GM19239 (cell line): ENCODE data around the gene ARMC9.

Source experiments
- DNase-seq: peaks from one replicate; pipeline ENCODE4 v3.0.0; 2011; ENCODE audit warnings: low spot score; ENCODE audit not compliant: insufficient read length
- FAIRE-seq: peaks from 2 replicates; lab custom pipeline; 2011; peaks lifted over from hg19 to GRCh38; lab: Jason Lieb, UNC

ARMC9 gene

DNA sequence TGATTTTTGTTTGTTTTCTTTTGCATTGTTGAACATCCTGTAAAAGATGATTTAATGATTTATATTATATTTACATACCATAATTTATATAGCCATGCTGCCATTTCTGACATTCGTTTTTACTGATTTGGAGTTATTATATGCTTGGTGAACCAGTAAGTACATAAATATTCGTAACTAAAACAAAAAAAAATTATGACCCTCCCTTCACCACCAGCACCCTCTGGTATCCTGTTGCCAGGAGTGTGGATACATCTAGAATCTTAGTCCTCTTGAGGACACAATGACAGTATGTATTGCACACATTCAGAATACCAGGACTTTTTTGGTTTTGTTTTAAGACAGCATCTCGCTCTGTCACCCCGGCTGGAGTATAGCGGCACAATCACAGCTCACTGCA is 153.2 kb downstream of the ARMC9 start:
- no peak for FAIRE-seq
- DNase-seq, result no peak

DNA sequence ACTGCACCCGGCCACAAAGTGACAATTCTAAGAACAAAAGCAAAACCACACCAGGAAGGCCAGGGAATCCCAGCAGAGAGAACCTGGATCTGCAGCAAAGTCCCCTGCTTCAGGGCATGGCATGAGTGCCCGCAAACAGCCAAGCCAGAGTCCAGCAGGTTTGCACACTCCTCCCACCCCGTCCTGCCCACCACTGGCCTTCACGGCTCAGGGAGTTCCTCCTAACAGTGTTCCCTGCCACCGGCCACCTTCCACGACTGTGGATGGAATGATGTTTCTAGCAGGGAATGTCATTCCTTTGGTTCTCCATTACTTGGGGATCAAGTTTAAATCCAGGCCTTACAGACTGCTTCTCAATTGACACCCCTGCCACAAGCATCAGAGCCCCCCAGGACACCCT is 155.0 kb downstream of the ARMC9 start:
- DNase-seq (no peak), FAIRE-seq (no peak)

- FAIRE-seq (no peak), DNase-seq (no peak)
Measured at GRCh38 chr2:231355508-231356465, 157.4 kb downstream of the ARMC9 start.

- FAIRE-seq (no peak), DNase-seq (no peak)
Measured at GRCh38 chr2:231356466-231356844, 158.0 kb downstream of the ARMC9 start.

DNA sequence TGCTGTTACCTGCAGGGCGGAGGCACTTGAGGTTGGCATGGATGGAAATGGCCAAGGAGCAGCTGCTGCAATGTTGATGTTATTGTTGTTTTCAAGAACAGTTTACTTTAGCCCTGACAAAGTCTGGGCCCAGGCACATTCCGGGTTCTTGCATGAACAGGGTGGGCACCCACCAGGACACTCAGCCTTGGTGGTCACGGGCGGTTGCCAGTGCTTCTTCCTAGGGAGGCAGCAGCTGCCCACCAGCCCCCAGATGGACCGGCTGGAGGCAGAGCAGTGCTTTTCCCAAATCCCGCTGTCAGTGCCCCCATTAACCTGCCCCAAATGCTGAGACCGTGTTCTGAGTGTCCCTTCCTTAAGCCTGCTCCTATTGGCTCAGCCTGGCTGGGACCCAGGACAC is 158.6 kb downstream of the ARMC9 start:
- DNase-seq (no peak), FAIRE-seq (no peak)

DNA sequence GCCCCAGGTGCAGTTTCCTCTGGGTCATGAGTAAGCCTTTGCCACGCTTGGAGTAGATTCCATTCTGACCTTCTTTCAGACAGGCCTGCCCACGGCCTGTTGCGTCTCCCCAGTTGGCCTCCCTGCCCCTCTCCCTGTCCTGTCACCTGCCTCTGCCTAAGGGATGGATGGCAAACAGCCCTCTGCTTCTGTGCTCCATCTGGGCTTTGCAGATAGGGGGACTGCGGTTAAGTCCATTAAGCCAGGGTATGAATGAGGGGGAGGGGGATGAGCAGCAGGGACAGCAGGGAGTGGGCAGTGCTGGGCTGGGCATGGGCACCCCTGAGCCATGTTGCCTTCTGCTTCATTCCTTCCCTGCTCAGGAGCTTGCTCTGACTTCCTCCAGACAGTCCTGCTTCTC is 159.5 kb downstream of the ARMC9 start:
- no peak for FAIRE-seq
- no peak for DNase-seq

DNA sequence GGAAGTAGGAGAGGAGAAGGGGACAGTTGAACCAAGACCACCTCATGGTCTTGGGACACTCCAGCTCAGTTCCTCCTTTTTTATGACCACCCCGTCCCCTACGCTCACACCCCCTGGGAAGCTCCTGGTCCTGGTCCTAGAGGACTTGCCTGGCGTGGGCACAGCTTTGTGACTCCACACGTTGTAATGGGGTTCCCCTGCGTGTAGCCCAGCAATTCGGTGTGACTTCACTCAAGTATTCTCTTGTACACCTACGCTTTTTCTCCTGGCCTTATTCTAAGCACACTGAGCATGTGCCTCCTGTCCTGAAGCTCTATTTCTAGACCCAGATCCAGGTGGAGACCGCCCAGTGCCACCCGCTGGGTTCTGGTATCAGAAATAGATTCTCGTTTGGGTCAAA is 161.0 kb downstream of the ARMC9 start:
- no peak for DNase-seq
- no peak for FAIRE-seq

GRCh38 chr2:231359948-231360347 is 161.5 kb downstream of the ARMC9 start:
- DNase-seq (no peak), FAIRE-seq (no peak)

- DNase-seq, result no peak
- FAIRE-seq, result no peak
Measured at GRCh38 chr2:231360401-231360800, 162.0 kb downstream of the ARMC9 start.

GRCh38 chr2:231360881-231361371 is 162.5 kb downstream of the ARMC9 start:
- FAIRE-seq (no peak), DNase-seq (no peak)

DNA sequence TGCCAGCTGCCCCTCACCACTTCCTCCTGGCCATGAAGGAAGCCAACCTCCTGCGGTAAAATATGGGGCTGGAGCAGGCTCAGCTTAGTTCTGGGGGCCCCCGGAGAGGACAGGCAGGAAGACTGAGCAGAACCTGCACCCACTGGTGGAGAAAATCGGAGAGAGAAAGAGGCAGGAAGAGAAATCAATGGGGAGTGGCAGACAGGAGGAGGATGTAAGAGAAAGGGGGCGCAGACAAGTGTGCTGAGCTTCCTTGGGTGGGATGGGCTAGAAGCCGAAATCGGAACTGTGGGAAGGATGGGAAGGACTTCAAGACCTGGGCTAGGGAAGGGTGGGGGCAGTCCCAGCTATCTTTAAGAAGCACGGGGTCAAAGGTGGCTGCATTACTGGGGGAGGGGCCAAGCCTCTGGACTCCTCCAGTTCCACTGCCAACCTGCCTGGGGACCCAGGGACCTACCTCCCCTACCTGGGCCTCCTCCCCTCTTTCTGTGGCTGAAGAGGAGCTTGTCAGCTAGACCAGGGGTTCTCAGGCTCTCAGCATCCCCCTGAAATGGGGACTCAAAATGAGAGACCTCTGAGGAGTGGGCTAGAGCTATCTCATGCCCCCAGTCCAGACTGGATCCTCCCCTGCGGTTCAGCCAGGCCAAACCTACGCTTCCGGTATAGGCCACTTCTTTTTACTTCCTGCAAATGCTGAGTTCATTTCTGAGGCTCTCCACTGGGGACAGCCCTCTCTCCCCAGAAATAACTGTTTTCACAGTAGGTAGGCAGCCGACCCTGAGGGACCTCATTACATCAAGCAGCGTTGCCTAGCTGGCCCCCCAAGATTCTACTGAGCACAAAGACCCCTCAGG is 163.5 kb downstream of the ARMC9 start:
- FAIRE-seq (peak; percentile 95), DNase-seq (peak; percentile 92)

DNA sequence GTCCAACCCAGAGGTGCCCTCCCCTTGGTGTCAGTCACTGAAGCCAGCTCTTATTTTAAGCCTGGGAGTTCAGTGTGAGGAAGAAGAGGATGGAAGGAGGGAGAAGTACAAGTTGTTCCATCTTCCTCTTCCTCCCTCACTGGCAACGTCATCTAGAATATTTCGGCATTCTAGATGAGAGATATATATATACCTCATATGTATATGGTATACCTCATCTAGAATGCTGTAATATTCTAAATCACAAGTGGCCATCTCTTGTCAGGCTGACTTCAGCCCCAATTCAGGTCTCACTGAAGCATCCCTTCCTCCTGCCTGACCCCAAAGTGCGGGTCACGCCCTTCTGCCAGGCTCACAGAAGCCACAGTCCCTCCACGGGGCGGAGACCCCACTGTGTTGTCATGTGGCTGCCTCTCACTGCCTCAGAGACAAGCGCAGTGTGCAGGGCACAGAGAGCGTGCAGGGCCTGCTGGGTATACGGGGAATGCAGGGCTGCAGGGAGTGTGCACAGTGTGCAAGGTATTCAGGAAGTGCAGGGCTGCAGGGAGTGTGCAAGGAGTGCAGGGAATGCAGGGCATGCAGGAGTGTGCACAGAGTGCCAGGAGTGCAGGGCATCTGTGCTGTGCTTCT is 164.2 kb downstream of the ARMC9 start:
- DNase-seq (no peak), FAIRE-seq (no peak)

DNA sequence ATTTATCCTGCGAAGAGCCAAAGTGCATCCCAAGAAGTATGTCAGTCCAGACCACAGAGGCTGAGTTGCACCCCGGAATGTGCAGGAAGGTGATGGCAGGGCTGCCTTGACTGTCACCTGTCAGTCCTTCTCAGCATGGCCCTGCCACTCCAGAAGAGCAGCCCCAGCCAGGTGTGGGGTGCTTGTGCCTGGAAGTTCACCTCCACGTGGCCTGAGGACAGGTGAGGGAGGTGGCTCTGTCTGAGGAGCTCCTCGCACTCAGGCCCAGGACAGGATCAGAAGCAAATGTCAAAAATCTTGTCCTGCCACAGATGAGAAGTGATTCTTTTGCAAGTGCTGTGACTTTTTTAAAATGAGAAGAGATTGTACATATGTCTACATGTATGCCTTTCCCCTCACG is 165.6 kb downstream of the ARMC9 start:
- DNase-seq (no peak), FAIRE-seq (no peak)

GRCh38 chr2:231364961-231365810 is 166.8 kb downstream of the ARMC9 start:
- no peak for FAIRE-seq
- no peak for DNase-seq

GRCh38 chr2:231367178-231367577 is 168.7 kb downstream of the ARMC9 start:
- FAIRE-seq, result no peak
- no peak for DNase-seq

- FAIRE-seq, result no peak
- no peak for DNase-seq
Measured at GRCh38 chr2:231369580-231370428, 171.4 kb downstream of the ARMC9 start.

- no peak for DNase-seq
- no peak for FAIRE-seq
Measured at GRCh38 chr2:231370429-231370748, 172.0 kb downstream of the ARMC9 start.

DNA sequence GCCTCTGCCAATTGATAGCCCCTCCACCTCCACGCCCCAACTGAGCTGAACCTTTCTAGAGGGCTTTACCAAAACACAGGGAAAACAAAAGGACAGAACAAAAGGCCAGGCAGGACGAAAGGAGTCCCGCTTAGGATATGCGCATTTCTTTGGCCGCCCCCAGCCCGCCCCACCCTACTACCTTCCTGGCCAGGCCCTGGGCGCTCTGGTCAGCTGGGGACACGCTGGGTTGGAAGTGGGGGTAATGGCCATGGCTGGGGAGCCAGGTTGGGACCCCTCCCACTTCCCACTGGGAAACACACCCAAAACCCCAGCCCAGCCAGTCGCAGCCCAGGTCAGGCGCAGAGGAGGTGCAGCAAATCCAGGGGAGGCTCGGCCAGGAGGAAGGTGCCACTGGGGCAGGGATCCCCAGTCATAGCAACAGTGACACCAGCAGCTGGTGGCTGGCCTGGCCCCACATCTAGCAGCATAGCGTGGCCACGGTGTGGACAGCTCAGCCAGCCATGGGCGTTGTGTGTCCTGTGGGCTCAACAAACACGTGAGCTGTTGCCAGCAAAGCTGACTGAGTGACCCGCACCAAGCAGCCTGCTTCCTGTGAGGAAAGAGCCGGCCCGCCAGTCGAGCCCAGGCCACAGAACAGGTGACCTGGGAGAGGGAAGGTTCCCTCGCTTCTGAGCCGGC is 172.5 kb downstream of the ARMC9 start:
- DNase-seq (no peak), FAIRE-seq (no peak)
